NCI-H2029 treated with DMSO at 0.1 percent for 48 hours (cell line): ENCODE data around the gene EREG.

Experiments used
- DNase-seq: peaks from one replicate; lab custom pipeline; 2025; lab: John Stamatoyannopoulos, UW

The EREG gene

GRCh38 chr4:74428276-74428675 is 63.3 kb downstream of the EREG start:
- DNase-seq, result no peak

GRCh38 chr4:74431113-74431826 is 66.3 kb downstream of the EREG start:
- no peak for DNase-seq

GRCh38 chr4:74433043-74433442 is 68.1 kb downstream of the EREG start:
- DNase-seq, result no peak

- no peak for DNase-seq
These were observed 68.7 kb downstream of the EREG start for GRCh38 chr4:74433541-74434172.

GRCh38 chr4:74435296-74435695 is 70.4 kb downstream of the EREG start:
- DNase-seq, result no peak

- DNase-seq, result no peak
These were observed 72.9 kb downstream of the EREG start for GRCh38 chr4:74437866-74438265.
